NCI-H1417 (cell line): Measurements from ENCODE around the gene RPL27.
"Not testable (repeated sequence)": the region's sequence is repeated elsewhere in the genome, so short reads cannot be mapped to it uniquely, and the experiment has no call there.

Experiments used
- DNase-seq, 3 experiments: peaks; one replicate each; lab custom pipeline; 2025; lab: John Stamatoyannopoulos, UW

The RPL27 gene

GRCh38 chr17:42997984-42998938 is at the start of gene RPL27:
TSS of gene RPL27 (plus strand) at chr17:42998419. CDS start at chr17:42998751, 332 bp downstream.
- DNase-seq: peak; percentile 98 to 100 (median 99)

- DNase-seq: no peak
Observed at GRCh38 chr17:42950044-42950783, 48.0 kb upstream of the RPL27 start.

GRCh38 chr17:42953669-42954068 is 44.5 kb upstream of the RPL27 start:
- no peak for DNase-seq

GRCh38 chr17:42964161-42964932 is 33.9 kb upstream of the RPL27 start, which contains the start of gene AARSD1:
TSS of gene AARSD1 (minus strand) at chr17:42964454. CDS start at chr17:42964440, 14 bp downstream.
- peak; percentile 91 to 95 (median 95) for DNase-seq

- DNase-seq: no peak
Observed at GRCh38 chr17:42967925-42968324, 30.3 kb upstream of the RPL27 start.

GRCh38 chr17:42969001-42969581 is 29.1 kb upstream of the RPL27 start:
- DNase-seq: peak in 1 of 3 experiments; percentile 18

GRCh38 chr17:42971589-42971988 is 26.6 kb upstream of the RPL27 start:
- DNase-seq: no peak

- not testable (repeated sequence) for DNase-seq
Observed at GRCh38 chr17:42973323-42973722, 24.9 kb upstream of the RPL27 start.

GRCh38 chr17:42975265-42975664 is 23.0 kb upstream of the RPL27 start:
- no peak for DNase-seq

GRCh38 chr17:42975701-42976100 is 22.5 kb upstream of the RPL27 start:
- not testable (repeated sequence) for DNase-seq

GRCh38 chr17:42979511-42980273 is 18.5 kb upstream of the RPL27 start, which contains the start of gene PTGES3L:
TSS of gene PTGES3L (minus strand) at chr17:42980080. CDS start at chr17:42980053, 27 bp downstream.
- DNase-seq: peak; percentile 57 to 91 (median 85)

- DNase-seq: peak; percentile 94 to 96 (median 96)
Observed at GRCh38 chr17:42980274-42980765, 17.9 kb upstream of the RPL27 start, which contains the start of gene RUNDC1. TSS of gene RUNDC1 (plus strand) at chr17:42980565. CDS start at chr17:42980577, 12 bp downstream.

GRCh38 chr17:42980766-42981397 is 17.3 kb upstream of the RPL27 start:
- peak; percentile 38 to 89 (median 86) for DNase-seq

- DNase-seq: no peak
Observed at GRCh38 chr17:42982266-42982665, 16.0 kb upstream of the RPL27 start.

- no peak for DNase-seq
Observed at GRCh38 chr17:42985225-42985624, 13.0 kb upstream of the RPL27 start.

GRCh38 chr17:42989141-42989540 is 9.1 kb upstream of the RPL27 start:
- no peak for DNase-seq

- DNase-seq: no peak
Observed at GRCh38 chr17:42989726-42990652, 8.2 kb upstream of the RPL27 start.

- DNase-seq: no peak
Observed at GRCh38 chr17:42991471-42991870, 6.7 kb upstream of the RPL27 start.

- DNase-seq: no peak
Observed at GRCh38 chr17:42992872-42993271, 5.3 kb upstream of the RPL27 start.
